A549 (cell line): ENCODE data around the gene EPB41L4A.

Experiments used
- EP300 ChIP-seq, 2 experiments: fragments of >200 bp; sonication (Bioruptor Twin); formaldehyde crosslinking; IDR thresholded peaks; 2 replicates in 1 of 2; 3 replicates in 1 of 2; pipeline ENCODE4 v1.6.1; 2016 to 2017
- HEYL ChIP-seq: fragments of 250-450 bp; sonication (Bioruptor Pico); IDR thresholded peaks from 2 replicates; pipeline ENCODE4 v1.8.0; 2021; ENCODE audit warnings: mild to moderate bottlenecking, moderate library complexity
- JUN ChIP-seq, 2 experiments: fragments of >200 bp; sonication (Bioruptor Twin); formaldehyde crosslinking; IDR thresholded peaks; 2 replicates in 1 of 2; 3 replicates in 1 of 2; pipeline ENCODE4 v1.6.1; 2016 to 2017
- NR3C1 ChIP-seq: fragments of >200 bp; sonication (Bioruptor Twin); formaldehyde crosslinking; IDR thresholded peaks from 3 replicates; pipeline ENCODE4 v1.6.1; 2017
- RAD21 ChIP-seq, 2 experiments: fragments of >200 bp in 1 of 2; sonication (Bioruptor Twin) in 1 of 2; formaldehyde crosslinking in 1 of 2; IDR thresholded peaks in 1 of 2; conservative IDR thresholded peaks in 1 of 2; 2 replicates in 1 of 2; 3 replicates in 1 of 2; pipeline ENCODE4 v1.6.1; 2012 to 2018; ENCODE audit warnings: inconsistent platforms in 1 of 2
- RFX5 ChIP-seq: fragments of 450-650 bp; IDR thresholded peaks from 2 replicates; pipeline ENCODE4 v1.7.1; 2014; ENCODE audit warnings: antibody characterized with exemption, mild to moderate bottlenecking, moderate library complexity
- TF ChIP-seq, protein P1 (sequence below): IDR thresholded peaks from 2 replicates; pipeline ENCODE4 v1.6.1; 2012
- TF ChIP-seq, protein P2 (sequence below): fragments of >200 bp; sonication (Bioruptor Twin); formaldehyde crosslinking; IDR thresholded peaks from 3 replicates; pipeline ENCODE4 v1.5.1; 2016
- TF ChIP-seq, protein P3 (sequence below): fragments of 200-600 bp; sonication (generic); IDR thresholded peaks from 2 replicates; pipeline ENCODE4 v1.6.1; 2016; ENCODE audit warnings: antibody characterized with exemption, mild to moderate bottlenecking, moderate library complexity
- TF ChIP-seq, protein P4 (sequence below): fragments of 450-650 bp; IDR thresholded peaks from 2 replicates; pipeline ENCODE4 v1.6.1; 2014; ENCODE audit warnings: antibody characterized with exemption

DNA sequence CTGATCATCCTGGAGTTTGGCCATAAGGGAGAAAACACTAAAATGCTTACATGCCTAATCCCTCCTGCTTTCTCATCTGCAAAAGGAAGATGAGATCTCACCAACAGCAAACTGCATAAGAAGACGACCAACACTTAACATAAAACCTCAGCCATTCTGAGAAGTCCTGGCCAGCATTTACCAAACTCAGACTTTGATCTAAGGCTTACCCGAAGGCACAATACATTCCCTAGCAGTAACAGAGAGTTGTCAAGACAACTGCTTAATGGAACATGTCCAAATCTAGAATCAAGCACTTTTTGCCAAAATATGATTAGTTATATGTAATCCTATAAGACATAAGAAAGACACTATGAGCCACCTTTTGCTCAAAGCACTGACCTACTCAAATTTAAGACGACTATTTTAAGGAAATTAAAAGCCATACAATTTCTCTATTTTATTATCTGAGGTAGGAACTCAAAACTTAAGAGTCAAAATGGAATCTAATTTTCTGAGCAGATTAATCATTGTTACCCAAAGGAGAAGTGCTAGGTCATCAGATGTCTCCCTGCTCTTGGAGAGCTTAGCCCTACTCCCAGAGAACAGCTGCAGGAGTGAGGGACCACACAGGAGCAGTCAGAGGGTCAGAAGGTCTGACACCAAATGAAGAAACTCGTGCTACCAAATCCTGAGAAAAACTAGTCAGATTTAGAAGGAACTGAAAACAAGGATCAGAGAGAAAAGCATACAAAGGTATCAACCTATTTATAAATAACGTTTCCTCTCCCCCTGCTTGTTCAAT, 39.3 kb downstream of the EPB41L4A start:
- TF ChIP-seq RAD21 (conservative IDR thresholded peaks at IDR 0.05 in 1 of 2, IDR thresholded peaks at IDR 0.05 in 1 of 2): no peak
- TF ChIP-seq, protein P1, sequence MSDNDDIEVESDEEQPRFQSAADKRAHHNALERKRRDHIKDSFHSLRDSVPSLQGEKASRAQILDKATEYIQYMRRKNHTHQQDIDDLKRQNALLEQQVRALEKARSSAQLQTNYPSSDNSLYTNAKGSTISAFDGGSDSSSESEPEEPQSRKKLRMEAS: no peak
- TF ChIP-seq, protein P2, sequence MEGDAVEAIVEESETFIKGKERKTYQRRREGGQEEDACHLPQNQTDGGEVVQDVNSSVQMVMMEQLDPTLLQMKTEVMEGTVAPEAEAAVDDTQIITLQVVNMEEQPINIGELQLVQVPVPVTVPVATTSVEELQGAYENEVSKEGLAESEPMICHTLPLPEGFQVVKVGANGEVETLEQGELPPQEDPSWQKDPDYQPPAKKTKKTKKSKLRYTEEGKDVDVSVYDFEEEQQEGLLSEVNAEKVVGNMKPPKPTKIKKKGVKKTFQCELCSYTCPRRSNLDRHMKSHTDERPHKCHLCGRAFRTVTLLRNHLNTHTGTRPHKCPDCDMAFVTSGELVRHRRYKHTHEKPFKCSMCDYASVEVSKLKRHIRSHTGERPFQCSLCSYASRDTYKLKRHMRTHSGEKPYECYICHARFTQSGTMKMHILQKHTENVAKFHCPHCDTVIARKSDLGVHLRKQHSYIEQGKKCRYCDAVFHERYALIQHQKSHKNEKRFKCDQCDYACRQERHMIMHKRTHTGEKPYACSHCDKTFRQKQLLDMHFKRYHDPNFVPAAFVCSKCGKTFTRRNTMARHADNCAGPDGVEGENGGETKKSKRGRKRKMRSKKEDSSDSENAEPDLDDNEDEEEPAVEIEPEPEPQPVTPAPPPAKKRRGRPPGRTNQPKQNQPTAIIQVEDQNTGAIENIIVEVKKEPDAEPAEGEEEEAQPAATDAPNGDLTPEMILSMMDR: no peak
- TF ChIP-seq JUN (IDR thresholded peaks at IDR 0.05): no peak
- no peak for TF ChIP-seq EP300 (IDR thresholded peaks at IDR 0.05)
- TF ChIP-seq, protein P3, sequence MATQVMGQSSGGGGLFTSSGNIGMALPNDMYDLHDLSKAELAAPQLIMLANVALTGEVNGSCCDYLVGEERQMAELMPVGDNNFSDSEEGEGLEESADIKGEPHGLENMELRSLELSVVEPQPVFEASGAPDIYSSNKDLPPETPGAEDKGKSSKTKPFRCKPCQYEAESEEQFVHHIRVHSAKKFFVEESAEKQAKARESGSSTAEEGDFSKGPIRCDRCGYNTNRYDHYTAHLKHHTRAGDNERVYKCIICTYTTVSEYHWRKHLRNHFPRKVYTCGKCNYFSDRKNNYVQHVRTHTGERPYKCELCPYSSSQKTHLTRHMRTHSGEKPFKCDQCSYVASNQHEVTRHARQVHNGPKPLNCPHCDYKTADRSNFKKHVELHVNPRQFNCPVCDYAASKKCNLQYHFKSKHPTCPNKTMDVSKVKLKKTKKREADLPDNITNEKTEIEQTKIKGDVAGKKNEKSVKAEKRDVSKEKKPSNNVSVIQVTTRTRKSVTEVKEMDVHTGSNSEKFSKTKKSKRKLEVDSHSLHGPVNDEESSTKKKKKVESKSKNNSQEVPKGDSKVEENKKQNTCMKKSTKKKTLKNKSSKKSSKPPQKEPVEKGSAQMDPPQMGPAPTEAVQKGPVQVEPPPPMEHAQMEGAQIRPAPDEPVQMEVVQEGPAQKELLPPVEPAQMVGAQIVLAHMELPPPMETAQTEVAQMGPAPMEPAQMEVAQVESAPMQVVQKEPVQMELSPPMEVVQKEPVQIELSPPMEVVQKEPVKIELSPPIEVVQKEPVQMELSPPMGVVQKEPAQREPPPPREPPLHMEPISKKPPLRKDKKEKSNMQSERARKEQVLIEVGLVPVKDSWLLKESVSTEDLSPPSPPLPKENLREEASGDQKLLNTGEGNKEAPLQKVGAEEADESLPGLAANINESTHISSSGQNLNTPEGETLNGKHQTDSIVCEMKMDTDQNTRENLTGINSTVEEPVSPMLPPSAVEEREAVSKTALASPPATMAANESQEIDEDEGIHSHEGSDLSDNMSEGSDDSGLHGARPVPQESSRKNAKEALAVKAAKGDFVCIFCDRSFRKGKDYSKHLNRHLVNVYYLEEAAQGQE: no peak
- no peak for TF ChIP-seq NR3C1
- TF ChIP-seq, protein P4, sequence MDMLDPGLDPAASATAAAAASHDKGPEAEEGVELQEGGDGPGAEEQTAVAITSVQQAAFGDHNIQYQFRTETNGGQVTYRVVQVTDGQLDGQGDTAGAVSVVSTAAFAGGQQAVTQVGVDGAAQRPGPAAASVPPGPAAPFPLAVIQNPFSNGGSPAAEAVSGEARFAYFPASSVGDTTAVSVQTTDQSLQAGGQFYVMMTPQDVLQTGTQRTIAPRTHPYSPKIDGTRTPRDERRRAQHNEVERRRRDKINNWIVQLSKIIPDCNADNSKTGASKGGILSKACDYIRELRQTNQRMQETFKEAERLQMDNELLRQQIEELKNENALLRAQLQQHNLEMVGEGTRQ: no peak
- TF ChIP-seq HEYL: no peak
- no peak for TF ChIP-seq RFX5
